ENCODE measurements around the gene MAP2K3. TPM values are rescaled to one million over a fixed set of nuclear protein-coding genes. Genes with fewer than 3 reads are reported as not detected.

Gene MAP2K3
- polyA plus RNA-seq, 1 donor from 2014 or later = 5.3 TPM

GRCh38 chr17:21292867-21293830 is 8.6 kb downstream of the MAP2K3 start (continued):
- TF ChIP-seq EZH2 (IDR thresholded peaks at IDR 0.05; ENCODE audit: borderline replicate concordance, insufficient read depth, low read length, poor library complexity, severe bottlenecking) = no peak

- Histone ChIP-seq H4K20me1 (ENCODE audit: insufficient read depth) (no peaks in the 10 kb centered on the region), H3K9me2 (ENCODE audit: insufficient read depth, low read length) (no peaks in the 10 kb centered on the region), H3K9me3 (ENCODE audit: low read length) (no peaks in the 10 kb centered on the region), H3K27me3 (ENCODE audit: insufficient read depth, low read depth, low read length) (no peaks in the 10 kb centered on the region), H3K27ac (ENCODE audit: low read length) (no peak overlapping the region), H3K36me3 (ENCODE audit: insufficient read depth, low read length) (no peaks in the 10 kb centered on the region), H3K9ac (ENCODE audit: low read length) (no peak overlapping the region), H3F3A (ENCODE audit: insufficient read depth, low read length, poor library complexity, severe bottlenecking) (no peaks in the 10 kb centered on the region), H3K4me3 (ENCODE audit: low read length) (no peak overlapping the region), H2AFZ (ENCODE audit: low read depth, low read length) (no peak overlapping the region), H3K79me2 (replicated peaks; ENCODE audit: insufficient read depth, low read length) (peaks cover under 1% of the 10 kb centered on the region), H3K4me2 (ENCODE audit: low read length) (no peak overlapping the region)
- TF ChIP-seq TAF1 (IDR thresholded peaks at IDR 0.05; ENCODE audit: low read depth) (no peak), CTCF (IDR thresholded peaks at IDR 0.05; ENCODE audit: poor library complexity, severe bottlenecking) (no peak), EP300 (conservative IDR thresholded peaks at IDR 0.05; ENCODE audit: poor library complexity, severe bottlenecking) (no peak), RAD21 (conservative IDR thresholded peaks at IDR 0.05) (no peak), REST (IDR thresholded peaks at IDR 0.05; ENCODE audit: borderline replicate concordance) (no peak), POLR2AphosphoS5 (IDR thresholded peaks at IDR 0.05) (no peak), EZH2 (IDR thresholded peaks at IDR 0.05; ENCODE audit: borderline replicate concordance, insufficient read depth, low read length, poor library complexity, severe bottlenecking) (no peak), SMC3 (conservative IDR thresholded peaks at IDR 0.05; ENCODE audit: poor library complexity) (no peak), MXI1 (conservative IDR thresholded peaks at IDR 0.05; ENCODE audit: poor library complexity, severe bottlenecking) (no peak)
Observed at GRCh38 chr17:21293831-21294210, 9.3 kb downstream of the MAP2K3 start.

Measured in neural cell (in vitro differentiated cells).